ENCODE measurements around the gene TTC1.

- TF ChIP-seq CTCF (IDR thresholded peaks at IDR 0.05) (no peak), POLR2A (IDR thresholded peaks at IDR 0.05) (no peak)
Observed at GRCh38 chr5:160009591-160009989, 651 bp downstream of the TTC1 start.
